Neural progenitor cell (in vitro differentiated cells): ENCODE results near the gene IRF5. TPM values are rescaled to one million over a fixed set of nuclear protein-coding genes. Genes with fewer than 3 reads are reported as not detected.
A peak's percentile ranks its signal among the peaks of the same experiment; 100 is the strongest.
"Not testable (repeated sequence)": the region's sequence is repeated elsewhere in the genome, so short reads cannot be mapped to it uniquely, and the experiment has no call there.

Source experiments
- DNase-seq: peaks from one replicate; pipeline ENCODE4 v3.0.0-alpha.2; 2016; ENCODE audit warnings: low spot score
- H2AFZ ChIP-seq: fragments of 200-600 bp; sonication (generic); replicated peaks from 2 replicates; pipeline ENCODE4 v1.6.1; 2016; ENCODE audit warnings: antibody characterized with exemption
- H3F3A ChIP-seq: fragments of 200-600 bp; sonication (generic); 2 replicates; pipeline ENCODE4 v1.6.1; 2016; ENCODE audit warnings: antibody characterized with exemption, low read depth
- H3K27ac ChIP-seq: fragments of 200-600 bp; sonication (generic); 2 replicates; pipeline ENCODE4 v1.5.1; 2016; ENCODE audit warnings: mild to moderate bottlenecking
- H3K27me3 ChIP-seq: fragments of 200-600 bp; sonication (generic); 2 replicates; pipeline ENCODE4 v1.6.1; 2016; ENCODE audit warnings: mild to moderate bottlenecking, moderate library complexity
- H3K36me3 ChIP-seq: fragments of 200-600 bp; sonication (generic); 2 replicates; pipeline ENCODE4 v1.5.1; 2016
- H3K4me1 ChIP-seq: fragments of 200-600 bp; sonication (generic); 2 replicates; pipeline ENCODE4 v1.6.1; 2016; ENCODE audit warnings: mixed run types
- H3K4me2 ChIP-seq: fragments of 200-600 bp; sonication (generic); 2 replicates; pipeline ENCODE4 v1.6.1; 2016
- H3K4me3 ChIP-seq: fragments of 200-600 bp; sonication (generic); 2 replicates; pipeline ENCODE4 v1.5.1; 2016
- H3K79me2 ChIP-seq: fragments of 200-600 bp; sonication (generic); 2 replicates; pipeline ENCODE4 v1.6.1; 2016; ENCODE audit warnings: low read depth
- H3K9ac ChIP-seq: fragments of 200-600 bp; sonication (generic); 2 replicates; pipeline ENCODE4 v1.6.1; 2016
- H3K9me3 ChIP-seq: fragments of 200-600 bp; sonication (generic); 2 replicates; pipeline ENCODE4 v1.5.1; 2016; ENCODE audit warnings: low read depth
- H4K20me1 ChIP-seq: fragments of 200-600 bp; sonication (generic); 2 replicates; pipeline ENCODE4 v1.6.1; 2016; ENCODE audit warnings: low read depth
- H3K27ac Mint-ChIP-seq: 3 replicates; pipeline ENCODE4 v1.8.0; 2021; ENCODE audit warnings: mixed read lengths
- H3K27me3 Mint-ChIP-seq: 2 replicates; pipeline ENCODE4 v1.8.0; 2022; ENCODE audit warnings: low read depth, mild to moderate bottlenecking, inconsistent platforms, moderate library complexity, mixed read lengths; ENCODE audit not compliant: insufficient read depth
- H3K36me3 Mint-ChIP-seq: 3 replicates; pipeline ENCODE4 v1.8.0; 2021; ENCODE audit warnings: mixed read lengths
- H3K4me1 Mint-ChIP-seq: 3 replicates; pipeline ENCODE4 v1.8.0; 2021; ENCODE audit warnings: mixed read lengths
- H3K4me3 Mint-ChIP-seq: 3 replicates; pipeline ENCODE4 v1.8.0; 2021; ENCODE audit warnings: mild to moderate bottlenecking, moderate library complexity, mixed read lengths
- H3K9me3 Mint-ChIP-seq: 3 replicates; pipeline ENCODE4 v1.8.0; 2020; ENCODE audit warnings: mixed read lengths
- CTCF ChIP-seq: fragments of 200-600 bp; sonication (generic); IDR thresholded peaks from 2 replicates; pipeline ENCODE4 v1.5.1; 2017; ENCODE audit warnings: antibody characterized with exemption, mild to moderate bottlenecking
- EZH2 ChIP-seq: fragments of 200-600 bp; sonication (generic); IDR thresholded peaks from 2 replicates; pipeline ENCODE4 v1.6.1; 2017; ENCODE audit warnings: antibody characterized with exemption, mild to moderate bottlenecking, moderate library complexity
- EZH2phosphoT487 ChIP-seq: fragments of 200-600 bp; sonication (generic); IDR thresholded peaks from 2 replicates; pipeline ENCODE4 v1.6.1; 2017; ENCODE audit warnings: antibody characterized with exemption
- total RNA-seq: library from RNA; depleted of rRNA; stranded (reverse); fragments of >200 nt; gene quantifications from 2 replicates; pipeline ENCODE4 v1.2.3, GENCODE V29; 2015; ENCODE audit warnings: low replicate concordance

The IRF5 gene
- total RNA-seq, 1 donor from 2014 or later, result 0.22 TPM

GRCh38 chr7:128912281-128912680 lies 25.4 kb upstream of the IRF5 start:
- H4K20me1 ChIP-seq, result no peaks in the 10 kb centered on the region
- TF ChIP-seq EZH2 (no peak), EZH2phosphoT487 (no peak), CTCF (no peak)
- H3K4me1 ChIP-seq, result peaks cover 29% of the 10 kb centered on the region
- no peak for DNase-seq
- H3K4me3 Mint-ChIP-seq, result peak overlapping the region; percentile 52
- H3K79me2 ChIP-seq, result no peaks in the 10 kb centered on the region
- no peak overlapping the region for H2AFZ ChIP-seq
- no peak overlapping the region for H3K4me3 ChIP-seq
- no peak overlapping the region for H3K9ac ChIP-seq
- H3F3A ChIP-seq, result peaks cover 33% of the 10 kb centered on the region
- H3K9me3 Mint-ChIP-seq, result no peaks in the 10 kb centered on the region
- peaks cover 58% of the 10 kb centered on the region for H3K27me3 ChIP-seq
- H3K27ac ChIP-seq, result no peak overlapping the region
- H3K27ac Mint-ChIP-seq, result no peak overlapping the region
- no peak overlapping the region for H3K4me2 ChIP-seq
- no peaks in the 10 kb centered on the region for H3K9me3 ChIP-seq
- no peaks in the 10 kb centered on the region for H3K36me3 ChIP-seq
- peaks cover 23% of the 10 kb centered on the region for H3K27me3 Mint-ChIP-seq
- no peaks in the 10 kb centered on the region for H3K36me3 Mint-ChIP-seq
- H3K4me1 Mint-ChIP-seq, result peaks cover 45% of the 10 kb centered on the region

- Histone ChIP-seq H3F3A (peaks cover 33% of the 10 kb centered on the region), H3K4me1 (peaks cover 29% of the 10 kb centered on the region), H3K27me3 (peaks cover 58% of the 10 kb centered on the region)
- H3K27ac Mint-ChIP-seq, H3K4me2 ChIP-seq, H2AFZ ChIP-seq, H4K20me1 ChIP-seq, H3K9me3 ChIP-seq, DNase-seq, H3K9ac ChIP-seq, H3K4me3 Mint-ChIP-seq, H3K9me3 Mint-ChIP-seq, H3K79me2 ChIP-seq, H3K36me3 Mint-ChIP-seq, H3K4me3 ChIP-seq, H3K36me3 ChIP-seq, H3K27ac ChIP-seq: not testable (repeated sequence)
- Mint-ChIP-seq H3K4me1 (peaks cover 42% of the 10 kb centered on the region), H3K27me3 (peaks cover 21% of the 10 kb centered on the region)
These were observed 24.8 kb upstream of the IRF5 start for GRCh38 chr7:128912709-128913495.

DNA sequence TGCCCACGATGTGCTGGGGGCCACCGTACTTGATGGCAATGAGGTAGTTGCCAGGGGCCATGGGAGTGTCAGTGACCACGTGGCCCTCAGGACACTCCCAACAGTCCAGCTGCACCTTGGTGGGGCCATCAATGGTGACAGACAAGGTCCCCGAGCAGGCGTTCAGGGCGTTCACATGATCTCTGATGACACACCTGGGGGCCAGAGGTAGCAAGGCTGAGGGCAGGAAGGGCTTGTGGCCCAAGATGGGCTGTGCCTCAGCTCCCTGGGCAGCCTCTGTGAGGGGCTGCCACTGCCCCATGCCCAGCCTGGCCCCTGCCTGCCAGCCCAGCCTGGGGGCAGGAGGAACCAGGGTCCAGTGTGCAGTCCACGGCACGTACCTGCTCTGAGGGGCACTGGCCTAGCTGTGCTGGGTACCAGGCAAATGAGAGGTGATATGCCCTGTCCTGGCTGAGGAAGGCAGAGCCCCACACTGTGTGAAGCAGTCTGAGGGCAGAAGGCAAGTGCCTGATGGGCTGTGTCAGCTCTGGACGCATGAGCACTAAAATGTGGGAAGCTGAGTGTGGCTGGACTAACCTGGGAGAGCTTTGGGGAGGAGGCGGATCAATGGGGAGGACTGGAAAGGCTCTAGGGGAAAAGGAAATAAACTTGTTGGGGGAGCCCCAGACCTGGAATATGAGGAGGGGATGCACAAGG lies 23.7 kb upstream of the IRF5 start:
- Histone ChIP-seq H2AFZ (no peak overlapping the region), H3K27me3 (peaks cover 67% of the 10 kb centered on the region), H3K4me3 (no peak overlapping the region), H3K79me2 (no peaks in the 10 kb centered on the region), H3F3A (peaks cover 30% of the 10 kb centered on the region), H3K9ac (no peak overlapping the region), H3K9me3 (no peaks in the 10 kb centered on the region), H3K4me2 (no peak overlapping the region), H4K20me1 (no peaks in the 10 kb centered on the region), H3K27ac (no peak overlapping the region), H3K4me1 (peaks cover 25% of the 10 kb centered on the region), H3K36me3 (no peaks in the 10 kb centered on the region)
- Mint-ChIP-seq H3K27me3 (peaks cover 16% of the 10 kb centered on the region), H3K27ac (no peak overlapping the region), H3K4me3 (no peak overlapping the region), H3K9me3 (peaks cover 5% of the 10 kb centered on the region), H3K36me3 (no peaks in the 10 kb centered on the region), H3K4me1 (peaks cover 34% of the 10 kb centered on the region)
- TF ChIP-seq EZH2, result no peak
- DNase-seq, result no peak

GRCh38 chr7:128914566-128915151 lies 23.1 kb upstream of the IRF5 start:
- Histone ChIP-seq H3K27ac (no peak overlapping the region), H3K4me2 (peak overlapping the region; percentile 78), H4K20me1 (no peaks in the 10 kb centered on the region), H3K9me3 (no peaks in the 10 kb centered on the region), H3K4me1 (peaks cover 25% of the 10 kb centered on the region), H3K27me3 (peaks cover 63% of the 10 kb centered on the region), H3K4me3 (no peak overlapping the region), H2AFZ (no peak overlapping the region), H3F3A (peaks cover 23% of the 10 kb centered on the region), H3K36me3 (no peaks in the 10 kb centered on the region), H3K79me2 (no peaks in the 10 kb centered on the region), H3K9ac (no peak overlapping the region)
- H3K36me3 Mint-ChIP-seq, result no peaks in the 10 kb centered on the region
- H3K4me3 Mint-ChIP-seq, result no peak overlapping the region
- no peak for DNase-seq
- peaks cover 32% of the 10 kb centered on the region for H3K4me1 Mint-ChIP-seq
- TF ChIP-seq CTCF (no peak), EZH2 (no peak), EZH2phosphoT487 (no peak)
- no peak overlapping the region for H3K27ac Mint-ChIP-seq
- H3K9me3 Mint-ChIP-seq, result peaks cover 5% of the 10 kb centered on the region
- H3K27me3 Mint-ChIP-seq, result peaks cover 10% of the 10 kb centered on the region
